Kidney tubule cell (primary cell): ENCODE data around the gene TOB1.

Experiments
- DNase-seq: peaks from one replicate; pipeline ENCODE4 v3.0.0-alpha.2; 2018; ENCODE audit warnings: low spot score

Gene TOB1

DNA sequence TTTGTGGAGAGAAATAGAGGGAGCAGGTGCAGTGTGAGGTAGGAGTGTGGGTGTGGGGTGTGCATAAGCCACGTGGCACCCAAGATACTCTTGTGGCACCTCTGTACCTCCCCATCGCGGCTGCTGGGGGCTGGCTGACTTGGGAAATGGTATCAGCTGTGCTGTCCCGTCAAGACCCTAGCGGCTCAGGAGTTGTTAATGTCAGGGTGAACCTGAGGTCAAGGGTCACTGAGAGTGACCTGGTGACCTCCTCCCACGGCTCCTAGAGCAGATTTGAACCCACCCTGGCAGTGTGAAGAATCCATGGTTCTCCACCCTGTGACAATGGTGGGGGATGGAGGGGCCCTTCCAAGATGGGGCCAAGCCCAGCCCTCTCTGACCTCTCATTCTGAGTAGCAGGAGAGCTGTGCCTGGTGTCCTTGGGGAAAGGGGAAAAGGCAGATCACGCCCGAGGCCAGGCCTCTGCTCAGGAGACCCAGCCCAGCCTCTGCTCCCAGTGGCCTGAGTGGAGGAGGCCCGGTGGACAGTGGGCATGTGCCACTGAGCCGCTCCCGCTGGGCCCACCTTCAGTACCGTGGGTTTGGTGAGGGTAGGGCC lies 33.8 kb downstream of the TOB1 start:
- DNase-seq: no peak

DNA sequence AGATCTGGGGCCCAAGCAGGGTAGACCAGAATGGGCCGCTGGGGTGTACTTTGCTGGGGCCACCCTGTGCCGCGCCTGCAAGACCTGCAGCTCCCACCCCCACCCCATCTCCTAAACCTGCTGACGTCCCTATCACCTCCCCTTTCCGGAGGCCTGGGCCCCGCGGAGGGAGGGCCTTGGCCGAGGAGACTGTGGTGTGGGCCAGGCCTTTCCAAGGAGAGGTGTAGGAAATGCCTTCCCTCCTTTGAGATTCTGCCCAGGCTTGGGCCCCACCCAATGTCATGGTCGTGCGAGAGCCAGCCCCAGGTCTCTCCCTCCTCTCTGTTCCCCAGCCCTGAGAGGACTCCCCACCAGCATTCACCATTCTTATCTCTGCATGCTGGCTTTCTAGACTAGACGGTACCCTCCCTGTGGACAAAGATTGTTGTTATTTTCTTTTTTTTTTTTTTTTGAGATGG lies 34.7 kb downstream of the TOB1 start:
- DNase-seq: no peak

DNA sequence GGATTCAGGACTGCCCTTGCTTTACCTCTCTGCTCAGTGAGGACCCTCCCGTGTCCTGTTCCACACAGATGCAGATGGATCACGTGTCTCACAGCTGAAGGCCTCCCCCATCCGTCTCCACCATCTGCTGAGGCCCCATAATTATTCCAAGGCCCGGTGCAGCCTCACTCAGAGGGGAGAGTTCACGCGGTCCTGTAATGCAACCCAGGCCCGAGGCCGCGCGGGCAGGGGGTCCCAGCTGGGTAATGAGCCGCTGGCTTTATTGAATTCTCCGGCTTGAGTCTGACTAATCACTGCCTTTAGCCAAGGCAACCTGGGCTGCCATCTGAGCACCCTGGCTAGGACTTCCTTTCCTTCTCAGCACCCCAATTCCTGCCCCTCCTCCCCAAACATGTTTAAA lies 35.2 kb downstream of the TOB1 start:
- no peak for DNase-seq

DNA sequence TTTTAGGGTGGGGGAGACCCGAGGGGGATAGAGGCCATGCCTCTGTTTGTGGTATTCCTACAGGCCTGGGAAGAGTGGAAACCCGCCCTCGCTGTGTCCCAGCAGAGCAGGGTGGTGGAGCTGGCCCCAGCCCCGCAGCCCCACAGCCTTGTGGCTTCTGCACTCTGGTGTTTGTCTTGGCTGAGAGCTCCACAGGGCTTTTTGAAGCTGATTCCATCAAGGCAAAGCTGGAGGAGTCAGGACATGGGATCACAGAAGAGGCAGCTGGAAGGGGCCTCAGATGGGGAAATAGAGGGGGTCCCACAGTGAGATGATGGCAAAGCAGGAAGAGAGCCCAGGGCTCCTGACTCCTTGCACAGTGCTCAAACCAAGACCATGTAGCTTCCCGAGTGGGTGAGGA lies 35.8 kb downstream of the TOB1 start:
- DNase-seq: no peak

DNA sequence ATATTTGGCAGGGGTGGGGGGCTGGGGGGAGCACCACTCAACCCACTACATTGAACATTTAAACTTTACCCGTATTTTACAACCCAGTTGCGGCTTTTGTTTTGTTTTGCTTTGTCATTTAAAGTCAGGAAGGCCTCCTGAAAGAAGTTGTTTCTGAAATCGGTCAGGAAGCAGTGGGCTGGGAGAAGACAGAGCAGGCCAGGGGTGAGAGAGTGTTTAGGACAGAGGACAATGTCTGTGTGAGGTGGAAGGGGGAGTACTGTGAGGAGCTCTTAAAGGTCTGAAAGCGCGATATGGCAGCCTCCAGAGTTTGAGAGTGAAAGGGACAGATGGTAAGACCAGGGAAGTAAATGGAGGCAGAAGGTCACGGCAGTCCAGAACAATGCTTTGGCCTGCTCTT lies 36.8 kb downstream of the TOB1 start:
- no peak for DNase-seq

DNA sequence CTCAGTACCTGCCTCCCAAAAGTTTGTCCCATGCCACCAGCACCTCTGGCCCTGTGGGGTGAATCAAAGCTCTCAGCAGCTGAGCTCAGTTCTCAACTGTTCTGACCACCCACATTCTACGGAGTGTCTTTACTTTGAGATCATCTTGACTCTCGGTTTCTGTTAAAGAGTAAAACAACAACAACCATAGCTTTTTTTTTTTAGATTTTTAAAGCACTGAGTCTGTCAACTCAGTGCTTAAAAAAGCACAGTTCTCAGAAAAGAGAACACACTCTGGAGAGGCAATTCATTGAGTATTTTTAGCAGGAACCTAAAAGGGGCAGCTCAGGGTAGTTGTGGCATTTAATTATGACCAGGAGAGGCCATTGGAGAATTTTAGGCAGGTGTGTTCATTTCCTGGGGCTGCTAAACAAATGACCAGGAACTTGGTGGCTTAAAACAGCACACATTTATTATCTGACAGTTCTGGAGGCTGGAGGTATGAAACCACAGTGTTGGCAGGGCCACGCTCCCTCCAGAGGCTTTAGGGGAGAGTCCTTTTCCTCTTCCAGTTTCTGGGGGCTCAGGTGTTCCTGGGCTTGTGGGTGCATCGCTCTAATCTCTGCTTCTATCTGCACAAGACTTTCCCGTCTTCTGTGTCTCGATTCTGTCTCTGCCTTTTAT lies 37.5 kb downstream of the TOB1 start:
- DNase-seq: no peak

DNA sequence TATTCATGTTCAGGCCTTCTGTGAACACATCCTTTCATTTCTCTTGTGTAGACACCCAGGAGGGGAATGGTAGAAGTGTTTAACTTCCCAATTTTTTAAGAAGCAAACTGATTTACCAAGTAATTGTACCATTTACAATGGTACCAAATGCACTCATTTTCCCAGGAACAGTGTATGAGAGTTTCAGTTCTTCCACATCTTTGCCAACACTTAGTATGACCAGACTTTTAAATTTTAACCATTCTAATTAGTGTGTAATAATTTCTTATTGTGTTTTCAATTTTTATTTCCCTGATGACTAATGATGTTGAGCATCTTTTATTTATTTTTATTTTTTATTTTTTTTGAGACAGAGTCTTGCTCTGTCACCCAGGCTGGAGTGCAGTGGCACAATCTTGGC lies 41.0 kb downstream of the TOB1 start:
- no peak for DNase-seq

DNA sequence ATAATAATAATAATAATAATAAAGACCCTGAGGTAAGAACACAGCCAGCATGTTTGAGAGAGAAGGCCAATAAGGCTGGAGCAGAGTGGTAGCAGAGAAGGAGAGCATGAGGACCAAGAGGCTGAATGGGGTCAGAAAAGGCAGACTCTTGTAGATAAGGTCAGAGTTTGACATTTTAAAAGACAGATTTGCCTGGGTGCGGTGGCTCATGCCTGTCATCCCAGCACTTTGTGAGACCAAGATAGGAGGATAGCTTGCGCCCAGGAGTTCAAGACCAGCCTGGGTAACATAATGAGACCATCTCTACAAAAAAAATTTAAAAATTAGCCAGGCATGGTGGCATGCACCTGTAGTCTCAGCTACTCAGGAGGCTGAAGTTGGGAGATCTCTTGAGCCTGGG lies 41.7 kb downstream of the TOB1 start:
- no peak for DNase-seq

DNA sequence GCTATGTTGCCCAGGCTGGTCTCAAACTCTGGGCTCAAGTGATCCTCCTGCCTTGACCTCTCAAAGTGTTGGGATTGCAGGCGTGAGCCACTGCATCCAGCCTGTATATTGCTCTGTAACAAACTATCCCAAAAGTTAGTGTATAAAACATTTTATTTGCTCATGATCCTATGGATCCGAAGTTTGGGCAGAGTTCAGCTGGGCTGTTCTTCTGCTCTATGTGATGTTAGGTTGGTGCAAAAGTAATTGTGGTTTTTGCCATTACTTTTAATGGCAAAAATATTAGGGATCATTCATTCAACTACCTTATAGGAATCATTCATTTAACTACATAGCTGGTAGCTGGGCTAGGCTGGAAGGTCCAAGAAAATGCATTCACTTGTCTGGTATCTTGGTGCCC lies 43.6 kb downstream of the TOB1 start:
- no peak for DNase-seq

DNA sequence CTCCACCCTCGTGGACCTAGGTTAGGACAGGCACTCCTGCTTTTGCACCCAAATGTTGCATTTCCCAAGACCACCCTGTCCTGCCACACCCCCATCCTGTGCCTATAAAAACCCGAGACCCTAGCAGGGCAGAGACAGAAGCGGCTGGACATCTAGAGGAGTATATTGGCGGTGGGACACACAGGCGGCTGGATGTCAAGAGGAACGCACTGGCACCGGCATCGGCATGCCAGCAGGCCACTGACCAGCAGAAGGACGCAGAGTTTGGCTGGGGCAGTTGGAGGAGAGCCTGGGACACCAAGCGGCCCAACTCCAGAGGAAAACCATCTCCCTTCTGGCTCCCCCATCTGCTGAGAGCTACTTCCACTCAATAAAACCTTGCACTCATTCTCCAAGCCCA lies 45.5 kb downstream of the TOB1 start:
- no peak for DNase-seq

DNA sequence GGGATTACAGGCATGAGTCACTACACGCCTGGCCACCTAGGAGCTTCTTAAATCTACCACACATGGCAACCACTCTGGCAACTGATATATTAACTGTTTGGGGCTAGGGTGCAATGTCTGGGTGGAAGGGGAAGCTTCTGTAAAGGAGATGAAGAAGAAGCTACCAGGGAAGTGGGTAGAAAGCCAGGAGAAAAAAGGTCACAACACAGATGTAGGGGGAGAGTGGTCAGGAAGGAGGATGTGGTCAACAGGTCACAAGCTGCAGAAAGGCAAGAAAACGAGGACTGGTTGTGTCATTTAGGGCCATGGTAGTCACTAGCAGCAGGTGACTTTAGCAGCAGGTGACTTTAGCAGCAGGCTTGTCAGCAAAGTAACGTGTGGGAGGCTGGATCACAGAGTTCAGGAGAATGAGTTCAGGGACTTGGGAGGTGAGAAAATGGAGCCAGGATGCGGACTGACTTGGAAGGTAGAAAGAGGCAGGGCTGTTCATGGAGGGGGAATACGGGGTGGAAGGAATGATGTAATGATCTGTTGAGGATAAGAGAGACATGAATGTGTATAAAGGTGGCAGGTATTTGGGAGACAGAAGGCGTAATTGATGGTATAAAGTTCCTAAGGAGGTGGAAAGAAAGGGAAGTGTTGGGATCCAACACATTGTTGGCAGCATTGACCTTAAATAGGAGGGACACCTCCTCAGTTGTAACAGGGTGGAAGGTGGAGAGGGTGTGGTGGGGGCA lies 47.1 kb downstream of the TOB1 start:
- peak; percentile 76 for DNase-seq

DNA sequence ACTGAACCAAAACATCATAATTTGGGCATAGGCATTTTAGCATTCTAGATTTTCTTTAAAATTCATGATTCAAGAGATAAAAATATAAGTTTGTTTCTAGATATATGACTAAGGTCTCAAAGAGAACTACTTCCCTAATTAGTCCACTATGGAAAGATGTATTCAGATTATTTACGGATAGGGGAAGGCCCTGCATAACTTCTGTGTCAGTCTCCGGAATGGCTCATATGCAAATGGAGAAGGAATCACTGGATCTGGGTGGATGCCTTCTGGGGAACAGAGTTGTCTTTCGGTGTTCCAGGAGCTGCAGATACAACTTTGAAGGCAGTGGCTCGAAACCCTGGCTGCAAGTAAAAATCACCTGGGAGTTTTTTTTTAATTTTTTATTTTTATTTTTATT lies 47.9 kb downstream of the TOB1 start:
- peak; percentile 29 for DNase-seq

DNA sequence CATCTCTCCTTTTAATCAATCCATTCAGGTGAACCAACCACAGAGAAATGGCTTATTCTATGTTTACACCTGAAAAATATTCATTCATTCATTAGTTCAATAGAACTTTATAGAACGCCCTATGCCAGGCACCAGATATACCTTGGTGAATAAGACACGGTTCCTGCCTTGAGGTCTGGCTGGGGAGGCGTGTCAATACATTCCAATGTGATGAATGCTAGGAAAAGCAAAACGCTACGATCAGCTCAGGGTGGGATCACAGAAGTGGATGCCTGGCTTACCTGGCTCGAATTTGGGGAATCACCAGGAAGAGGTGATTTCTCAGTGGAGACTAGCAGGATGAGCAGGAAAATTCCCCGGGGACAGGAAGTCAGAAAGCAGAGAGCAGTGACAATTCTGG lies 48.3 kb downstream of the TOB1 start:
- DNase-seq: peak; percentile 85

DNA sequence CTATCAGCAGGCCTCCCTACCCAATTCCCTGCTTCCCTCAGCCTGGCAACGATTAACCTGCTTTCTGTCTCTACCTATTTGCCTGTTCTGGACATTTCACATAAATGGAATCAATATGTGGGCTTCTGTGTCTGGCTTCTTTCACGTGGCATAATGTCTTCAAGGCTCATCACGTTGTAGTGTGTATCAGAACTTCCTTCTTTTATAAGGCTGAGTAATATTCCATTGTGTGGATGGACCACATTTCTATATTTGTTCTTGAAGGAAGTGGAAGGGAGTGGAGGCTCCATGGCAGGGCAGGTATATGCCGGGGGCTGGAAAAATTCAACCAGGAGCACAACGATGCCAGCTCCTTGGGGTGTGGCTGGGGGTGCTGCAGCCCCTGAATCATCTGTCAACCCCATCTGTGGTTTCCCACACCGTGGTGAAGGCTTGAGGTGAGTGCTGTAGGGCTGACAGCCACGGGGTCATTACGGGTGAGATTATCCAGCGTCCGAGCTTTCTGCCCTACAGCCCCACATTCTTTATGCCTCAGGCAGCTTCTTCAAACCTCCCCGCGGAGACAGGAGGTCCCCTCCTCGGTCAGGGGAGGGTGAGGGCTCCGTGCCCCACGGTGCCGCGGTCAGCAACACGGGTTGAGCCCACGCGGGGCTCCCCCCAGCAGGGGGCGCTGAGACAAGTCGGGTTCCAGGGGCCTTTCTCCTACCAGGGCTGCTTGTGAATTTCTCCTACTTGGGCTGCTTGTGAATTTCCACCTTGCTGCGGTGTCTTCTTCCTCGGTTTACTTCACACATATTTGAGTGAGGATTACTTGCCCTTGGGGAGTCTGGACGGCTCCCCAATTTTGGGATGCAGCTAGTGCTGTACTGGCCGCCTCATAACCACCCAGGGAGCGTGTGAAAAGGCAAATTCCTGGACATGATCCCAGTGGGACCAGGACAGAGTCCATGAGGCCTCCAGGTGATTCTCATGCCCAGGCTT lies 49.1 kb downstream of the TOB1 start:
- no peak for DNase-seq

DNA sequence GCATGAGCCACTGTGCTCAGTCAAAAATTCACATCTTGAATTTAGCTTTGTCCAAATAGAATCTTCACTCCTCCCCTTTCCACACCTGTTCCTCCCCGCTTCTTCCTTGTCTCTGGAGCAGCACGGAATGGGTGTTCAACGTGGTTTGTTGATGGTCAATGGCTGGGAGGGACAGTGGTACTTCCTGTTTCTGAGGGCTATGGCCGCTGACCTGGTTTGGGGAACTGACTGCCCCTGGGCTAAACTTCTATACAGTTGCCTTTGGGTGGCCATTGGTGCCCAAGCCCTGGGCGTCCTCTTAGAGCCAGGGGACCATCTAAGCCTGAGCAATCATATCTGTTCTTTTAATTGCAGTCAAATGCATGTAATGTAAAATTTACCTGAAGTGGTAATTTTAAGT lies 49.9 kb downstream of the TOB1 start:
- DNase-seq: no peak

DNA sequence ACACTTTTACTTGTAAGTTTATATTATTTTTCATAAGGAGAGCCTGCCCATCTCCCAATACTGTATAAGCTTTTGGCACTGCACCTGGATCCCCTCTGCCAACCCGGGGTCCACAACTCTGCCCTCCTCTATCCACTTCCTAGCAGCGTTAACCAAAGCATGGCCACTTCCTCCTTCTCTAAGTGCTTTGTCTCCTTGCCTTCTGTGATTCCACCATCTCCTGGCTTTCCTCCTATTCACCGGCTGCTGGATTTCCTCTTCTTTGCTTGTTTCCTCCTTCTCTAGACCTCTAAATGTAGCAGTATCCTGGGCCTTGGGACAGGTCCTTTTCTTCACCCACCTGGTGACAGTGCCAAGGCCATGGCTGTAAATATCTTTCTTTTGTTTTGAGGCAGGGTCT lies 50.8 kb downstream of the TOB1 start:
- DNase-seq: no peak

DNA sequence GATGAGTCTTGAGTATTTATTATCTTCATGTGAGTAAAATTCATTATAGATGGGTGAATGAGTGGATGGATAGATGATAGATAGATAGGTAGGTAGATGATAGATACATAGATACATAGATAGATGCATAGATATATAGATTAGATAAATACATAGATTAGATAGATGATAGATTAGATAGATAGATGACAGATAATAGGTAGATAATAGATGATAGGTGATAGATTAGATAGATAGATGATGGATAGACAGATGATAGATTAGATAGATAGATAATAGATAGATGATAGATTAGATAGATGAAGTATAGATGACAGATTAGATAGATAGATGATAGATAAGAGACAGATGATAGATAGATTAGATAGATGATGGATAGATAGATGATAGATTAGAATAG lies 52.6 kb downstream of the TOB1 start:
- no peak for DNase-seq
